PFSK-1 (cell line): ENCODE results near the gene SFXN2.

Experiments used
- POLR2AphosphoS5 ChIP-seq: IDR thresholded peaks from 2 replicates; pipeline ENCODE4 v1.6.1; 2012; ENCODE audit warnings: low read depth, mild to moderate bottlenecking, control low read depth, low read length, moderate library complexity
- SIN3A ChIP-seq: IDR thresholded peaks from 2 replicates; pipeline ENCODE4 v1.6.1; 2012; ENCODE audit warnings: mild to moderate bottlenecking, low read length, moderate library complexity, borderline replicate concordance; ENCODE audit not compliant: insufficient read depth

GRCh38 chr10:102775201-102775934 lies 60.9 kb downstream of the SFXN2 start:
- TF ChIP-seq POLR2AphosphoS5 (no peak), SIN3A (no peak)
